Parietal lobe (tissue), 1 donor: ENCODE results near the gene ADORA2B. TPM values are rescaled to one million over a fixed set of nuclear protein-coding genes. Genes with fewer than 3 reads are reported as not detected.

Source experiments
- total RNA-seq: library from RNA; depleted of rRNA; stranded (reverse); fragments of >200 nt; gene quantifications from one replicate; pipeline ENCODE4 v1.2.3, GENCODE V29; 2014

Gene ADORA2B
- total RNA-seq, result 3.1 TPM

DNA sequence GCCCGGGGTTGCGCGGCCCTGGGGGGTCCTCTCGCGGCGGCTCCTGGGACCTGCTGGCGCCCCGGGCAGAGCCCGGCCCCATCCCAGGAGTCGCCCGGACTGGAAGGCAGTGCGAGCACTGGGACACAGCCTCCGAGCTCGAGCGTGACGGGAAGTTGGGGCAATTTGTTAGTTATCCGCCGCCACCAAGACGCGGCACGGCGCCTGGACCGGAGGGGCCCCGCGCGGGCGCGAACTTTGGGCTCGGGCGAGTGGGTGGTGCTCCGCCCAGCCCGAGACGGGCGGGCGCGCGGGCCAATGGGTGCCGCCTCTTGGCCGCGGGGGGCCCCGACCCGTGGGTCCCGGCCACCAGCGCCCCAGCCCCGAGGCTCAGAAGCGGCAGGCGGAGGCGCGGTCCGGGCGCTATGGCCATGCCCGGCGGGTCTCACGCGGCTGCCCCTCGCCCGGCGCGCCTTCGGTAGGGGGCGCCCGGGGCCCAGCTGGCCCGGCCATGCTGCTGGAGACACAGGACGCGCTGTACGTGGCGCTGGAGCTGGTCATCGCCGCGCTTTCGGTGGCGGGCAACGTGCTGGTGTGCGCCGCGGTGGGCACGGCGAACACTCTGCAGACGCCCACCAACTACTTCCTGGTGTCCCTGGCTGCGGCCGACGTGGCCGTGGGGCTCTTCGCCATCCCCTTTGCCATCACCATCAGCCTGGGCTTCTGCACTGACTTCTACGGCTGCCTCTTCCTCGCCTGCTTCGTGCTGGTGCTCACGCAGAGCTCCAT, at the start of gene ADORA2B:
Gene ADORA2B, plus strand, starts transcription at position 372 of the 768 bp plus-strand sequence. Its CDS starts 119 bp downstream, at position 491.

DNA sequence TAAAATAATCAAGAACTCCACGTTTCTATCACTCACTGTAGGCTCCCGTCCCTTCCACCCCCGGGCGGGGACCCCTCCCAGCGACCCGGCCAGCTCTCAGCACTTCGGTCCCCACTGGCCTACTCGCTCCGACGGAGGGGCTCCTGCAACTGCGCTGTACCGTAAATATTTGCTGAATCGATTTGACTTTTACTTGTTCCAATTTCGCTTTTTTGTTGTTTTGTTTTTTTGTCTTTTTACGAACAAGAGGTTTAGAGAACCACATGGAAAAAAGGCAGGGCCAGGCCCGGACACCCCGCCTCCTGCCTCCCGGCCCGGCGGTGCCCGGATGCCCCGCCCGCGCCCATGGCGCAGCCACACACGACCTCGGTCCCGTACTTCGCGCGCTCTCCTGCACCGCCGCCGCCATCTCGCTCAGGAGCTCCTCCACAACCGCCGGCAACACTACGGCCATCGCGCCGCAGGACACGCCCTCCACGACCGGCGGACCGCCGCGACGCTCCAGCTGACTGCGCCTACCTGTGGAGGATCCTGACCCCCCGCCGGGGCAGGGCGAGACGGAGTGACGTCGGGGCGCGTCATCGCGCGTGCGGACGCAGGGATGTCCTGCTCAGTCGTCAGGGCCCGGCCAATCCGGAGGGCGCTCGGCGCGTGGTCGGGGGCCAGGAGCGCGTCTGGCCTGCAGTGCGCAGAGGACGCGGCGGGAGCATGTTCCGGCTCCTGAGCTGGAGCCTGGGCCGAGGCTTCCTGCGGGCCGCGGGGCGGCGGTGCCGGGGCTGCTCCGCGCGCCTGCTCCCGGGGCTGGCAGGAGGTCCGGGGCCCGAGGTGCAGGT, 54.4 kb downstream of the ADORA2B start, which contains the start of the genes TTC19 and ZSWIM7:
Gene TTC19, plus strand, starts transcription at position 684 of the 833 bp plus-strand sequence. Its CDS starts 25 bp downstream, at position 709.
Gene ZSWIM7, minus strand, starts transcription at position 564 of the 833 bp plus-strand sequence. Its CDS starts 110 bp downstream, at position 454.

Other genes starting within 250 kb of the ADORA2B start
- gene ZNF286A, start 245.4 kb upstream of the ADORA2B start, total RNA-seq, result 189 TPM
- 4.4 TPM for gene TBC1D26, start 212.8 kb upstream of the ADORA2B start, total RNA-seq
- gene ZSWIM7, start 54.6 kb downstream of the ADORA2B start, total RNA-seq, result 21.3 TPM
- gene TTC19, start 54.7 kb downstream of the ADORA2B start, total RNA-seq, result 83.9 TPM